ENCODE measurements around the gene ERBB4.

The ERBB4 gene

GRCh38 chr2:211931314-211931713, 607.3 kb downstream of the ERBB4 start:
- no peak for DNase-seq

DNA sequence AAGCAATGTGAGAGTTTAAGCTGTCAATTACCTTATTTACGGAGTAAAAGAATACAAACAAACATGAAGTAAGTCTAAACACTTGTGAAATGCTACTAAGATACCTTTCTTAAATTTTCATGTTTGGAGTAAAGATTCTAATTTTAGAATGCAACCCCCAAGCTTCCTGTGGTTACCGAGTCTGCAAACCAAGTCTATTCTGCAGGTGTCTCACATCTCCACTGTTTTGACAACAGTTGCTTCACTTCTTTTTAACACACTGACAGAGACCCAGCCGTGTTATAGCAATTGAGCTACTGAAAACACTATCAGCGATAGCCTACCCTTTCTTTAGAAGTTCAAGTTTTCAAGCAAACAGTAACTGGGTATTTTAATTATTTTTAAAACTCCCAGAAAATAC, 608.3 kb downstream of the ERBB4 start:
- no peak for DNase-seq

- DNase-seq, result peak in 3 of 51 donors; percentile 5 to 24 (median 9)
Observed at GRCh38 chr2:211928201-211928600, 610.4 kb downstream of the ERBB4 start.

DNA sequence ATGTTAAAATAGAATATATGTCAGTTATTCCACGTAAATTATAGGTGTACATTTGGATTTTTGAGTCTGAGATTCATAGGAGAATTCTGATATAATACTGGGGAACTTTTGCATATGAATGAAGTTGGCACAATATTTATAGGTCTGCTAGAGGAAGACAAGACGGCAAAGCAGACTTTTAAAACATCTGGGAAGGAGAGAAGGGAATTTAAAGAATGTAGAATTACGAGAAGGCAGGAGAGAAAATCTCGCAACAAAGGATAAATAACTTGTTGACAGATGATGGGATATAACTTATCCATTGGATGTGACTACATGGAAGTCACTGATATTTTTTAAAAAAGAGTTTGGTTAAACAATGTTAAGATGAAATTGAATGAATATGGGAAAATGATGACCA, 615.6 kb downstream of the ERBB4 start:
- DNase-seq, result no peak

DNA sequence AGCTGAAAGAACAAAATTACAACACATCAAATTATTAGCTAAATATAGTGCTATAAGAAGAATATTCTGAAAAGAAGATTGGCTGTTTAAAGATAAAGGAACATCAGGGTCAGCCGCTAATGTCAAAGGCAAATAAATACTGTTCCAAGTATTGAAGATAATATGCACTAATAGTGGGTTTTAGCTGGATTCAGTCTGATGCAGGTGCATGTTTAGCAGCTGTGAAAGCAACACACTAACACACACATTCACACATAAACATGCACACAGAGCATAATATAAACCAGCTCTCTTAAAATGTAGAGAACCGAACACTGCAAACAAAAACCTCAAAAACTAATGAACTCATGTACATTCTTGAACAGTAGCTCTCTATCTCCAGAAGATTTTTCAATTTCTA, 634.6 kb downstream of the ERBB4 start:
- DNase-seq, result no peak

- DNase-seq, result no peak
Observed at GRCh38 chr2:211901226-211901846, 637.3 kb downstream of the ERBB4 start.

DNA sequence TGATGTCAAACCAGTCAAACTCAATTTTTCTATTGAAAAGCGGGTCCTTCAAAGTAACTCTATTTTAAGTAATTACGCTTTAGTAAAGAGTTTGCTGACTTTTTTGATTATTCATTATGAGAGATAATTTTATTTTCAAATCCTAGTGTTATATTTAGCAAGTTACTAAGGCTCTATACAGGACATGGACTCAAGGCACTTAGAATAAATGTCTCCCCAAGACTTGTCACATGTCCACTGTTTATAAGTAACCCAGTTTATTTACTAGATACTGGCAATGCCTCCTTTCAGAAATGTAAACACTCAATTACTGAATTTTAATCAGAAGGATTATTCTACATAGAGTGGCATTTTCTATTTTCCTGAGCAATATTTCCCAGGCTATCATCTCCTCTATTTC, 638.1 kb downstream of the ERBB4 start:
- no peak for DNase-seq

GRCh38 chr2:211900000-211900399, 638.6 kb downstream of the ERBB4 start:
- DNase-seq, result no peak

- DNase-seq, result no peak
Observed at GRCh38 chr2:211898702-211899101, 639.9 kb downstream of the ERBB4 start.

- no peak for DNase-seq
Observed at GRCh38 chr2:211881449-211881848, 657.2 kb downstream of the ERBB4 start.

GRCh38 chr2:211879323-211879722, 659.3 kb downstream of the ERBB4 start:
- peak in 2 of 51 donors; percentile 1 for DNase-seq

- DNase-seq, result no peak
Observed at GRCh38 chr2:211877061-211877460, 661.5 kb downstream of the ERBB4 start.

GRCh38 chr2:211875488-211875887, 663.1 kb downstream of the ERBB4 start:
- DNase-seq, result no peak

DNA sequence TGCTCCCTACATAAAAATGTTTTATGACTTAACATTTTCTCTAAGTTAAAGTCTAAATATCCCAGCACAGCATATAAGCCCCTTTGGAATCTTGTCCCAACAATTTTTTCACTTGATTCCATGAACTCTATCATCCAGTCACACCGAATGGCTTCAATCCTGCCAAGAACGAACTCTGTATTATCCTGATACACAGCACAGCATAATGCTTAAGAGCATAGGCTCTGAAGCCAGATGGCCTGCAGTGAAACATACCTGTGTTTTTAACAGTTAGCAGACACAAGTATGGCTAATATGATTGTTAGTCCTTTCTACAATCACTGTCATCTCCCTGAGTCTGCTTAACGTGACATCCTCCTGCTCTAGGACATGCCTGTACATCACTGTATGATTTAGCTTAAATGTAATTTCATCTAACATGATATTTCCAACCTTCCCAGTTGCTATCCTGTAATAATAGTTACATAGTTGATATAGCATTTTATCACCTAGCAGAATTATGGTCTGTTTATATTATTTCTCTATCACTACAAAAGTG, 669.5 kb downstream of the ERBB4 start:
- DNase-seq, result no peak

DNA sequence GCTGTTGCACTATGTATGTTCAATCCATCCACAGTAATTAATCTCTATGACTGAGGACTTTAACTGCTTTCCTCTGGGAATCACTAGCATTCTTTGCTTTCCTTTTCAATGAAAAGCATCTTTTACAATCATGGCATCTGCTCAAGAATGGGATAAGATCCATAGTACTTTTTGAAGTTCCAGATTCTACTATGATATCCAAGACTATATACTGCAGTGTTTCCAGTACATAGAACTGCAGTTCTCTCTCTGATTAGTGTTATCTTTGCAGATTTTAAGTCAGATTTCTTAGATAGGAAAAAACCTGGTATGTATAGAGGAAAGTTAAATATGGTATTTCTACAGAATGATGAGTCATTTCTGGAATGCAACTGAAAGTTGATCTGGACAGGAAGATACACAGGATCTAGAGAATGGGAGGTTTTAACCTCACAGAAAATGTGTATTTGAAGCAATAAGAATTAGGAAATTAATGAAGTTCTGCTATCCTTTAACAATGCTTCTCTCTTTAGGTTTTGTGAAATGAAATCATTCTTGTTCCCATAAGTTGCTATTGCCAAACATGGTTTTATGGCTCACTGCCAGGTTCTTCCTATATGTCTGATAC, 670.7 kb downstream of the ERBB4 start:
- DNase-seq, result no peak

DNA sequence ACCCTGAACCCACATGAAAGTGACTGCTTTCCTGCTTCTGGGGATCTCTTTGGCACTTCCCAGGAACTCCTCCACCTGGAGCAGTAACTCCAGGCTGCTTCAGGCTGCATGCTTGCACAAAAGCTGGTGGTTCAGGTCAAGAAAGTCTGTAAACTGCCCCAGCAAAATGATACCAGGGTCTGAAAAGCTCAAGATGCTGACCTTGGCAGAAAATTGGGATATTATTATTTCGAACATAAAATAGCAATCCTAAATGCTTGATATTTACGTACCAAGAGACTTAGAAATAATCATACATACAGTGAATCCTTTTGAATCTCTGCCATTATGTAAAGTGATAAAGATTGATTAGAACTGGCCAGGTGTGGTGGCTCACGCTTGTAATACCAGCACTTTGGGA, 674.3 kb downstream of the ERBB4 start:
- no peak for DNase-seq

DNA sequence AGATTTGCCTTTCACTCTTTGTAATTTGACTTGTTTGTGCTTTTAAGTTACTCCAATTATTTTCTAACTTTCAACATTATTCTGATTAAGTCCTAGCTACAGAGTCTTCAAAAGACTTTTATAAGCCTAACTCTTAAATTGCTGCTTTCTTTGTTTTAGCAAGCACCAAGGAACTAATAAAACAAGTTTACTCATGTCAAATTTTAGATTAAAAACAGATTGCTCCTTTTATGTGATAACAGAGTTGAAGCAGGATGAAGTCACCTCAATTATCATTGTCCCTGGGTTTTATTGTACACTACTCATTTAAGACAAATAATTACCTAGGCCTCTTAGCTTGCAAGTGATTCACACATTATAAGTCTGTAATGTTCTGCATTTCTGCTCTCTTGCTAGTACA, 678.4 kb downstream of the ERBB4 start:
- no peak for DNase-seq

GRCh38 chr2:211854832-211855231, 683.8 kb downstream of the ERBB4 start:
- DNase-seq, result no peak

DNA sequence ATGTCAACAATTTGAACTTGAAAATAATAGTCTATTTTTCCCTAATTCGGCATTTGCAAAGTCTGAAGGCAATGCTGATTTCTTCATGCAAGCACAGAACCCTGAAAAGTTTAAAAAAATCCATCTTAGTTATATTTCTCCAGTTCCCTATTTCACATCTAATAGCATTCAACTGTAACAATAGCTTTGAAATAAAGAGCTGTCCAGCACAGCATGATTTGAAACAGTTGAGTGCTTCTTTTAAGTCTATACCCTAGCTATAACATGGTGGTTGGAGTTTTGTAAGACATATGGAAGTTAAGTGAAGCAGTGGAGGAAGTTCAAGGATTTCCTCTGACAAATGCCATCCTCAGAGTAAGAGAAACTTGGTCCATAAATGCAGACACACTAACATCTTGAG, 691.9 kb downstream of the ERBB4 start:
- DNase-seq, result no peak

- no peak for DNase-seq
Observed at GRCh38 chr2:211846036-211846400, 692.6 kb downstream of the ERBB4 start.

DNA sequence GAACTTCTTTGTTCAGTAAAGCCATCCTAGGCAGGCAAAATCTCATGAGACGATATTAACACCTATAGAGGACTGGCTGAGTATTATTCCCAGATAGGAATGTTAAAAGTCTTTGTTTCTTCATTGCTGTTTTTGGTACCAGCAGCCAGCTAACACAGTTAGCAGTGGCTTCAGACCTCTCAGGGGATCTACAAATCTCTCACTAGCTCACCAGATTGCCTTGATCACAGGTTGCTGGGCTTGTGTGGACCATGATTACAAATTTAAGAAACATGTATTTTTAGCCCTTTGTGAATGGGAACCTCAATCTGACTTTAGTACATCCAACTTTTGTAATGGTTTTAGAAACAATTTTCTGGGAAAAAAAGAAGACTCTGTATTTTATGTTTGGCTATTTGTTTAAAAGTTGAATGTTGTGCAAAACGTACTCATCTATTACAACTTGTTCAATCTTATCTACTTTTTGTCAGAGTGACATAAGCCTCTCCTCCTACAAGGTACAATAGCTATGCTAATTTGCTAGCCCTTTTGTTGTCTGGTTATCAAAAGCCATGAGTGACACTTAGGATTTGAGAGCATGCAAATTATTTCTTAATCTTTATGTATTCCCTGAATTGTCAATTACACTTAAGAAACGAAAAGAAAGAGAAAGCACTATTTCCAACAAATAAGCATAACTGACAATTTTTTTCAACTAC, 693.1 kb downstream of the ERBB4 start:
- no peak for DNase-seq

- DNase-seq, result no peak
Observed at GRCh38 chr2:211837706-211838105, 700.9 kb downstream of the ERBB4 start.

GRCh38 chr2:211837206-211837605, 701.4 kb downstream of the ERBB4 start:
- no peak for DNase-seq
